NK-92 (cell line): ENCODE results near the gene LAMB3.

ENCODE experiments used
- DNase-seq: peaks from one replicate; lab custom pipeline; 2025; ENCODE audit not compliant: unreplicated experiment; lab: John Stamatoyannopoulos, UW

Gene LAMB3

GRCh38 chr1:209598227-209598626, 54.0 kb downstream of the LAMB3 start:
- no peak for DNase-seq

GRCh38 chr1:209597499-209597898, 54.7 kb downstream of the LAMB3 start:
- DNase-seq = no peak

GRCh38 chr1:209595599-209596285, 56.5 kb downstream of the LAMB3 start:
- DNase-seq = no peak

GRCh38 chr1:209595028-209595427, 57.2 kb downstream of the LAMB3 start:
- no peak for DNase-seq

GRCh38 chr1:209594440-209594839, 57.8 kb downstream of the LAMB3 start:
- no peak for DNase-seq

GRCh38 chr1:209593747-209594146, 58.5 kb downstream of the LAMB3 start:
- no peak for DNase-seq

- no peak for DNase-seq
Measured at GRCh38 chr1:209590405-209590804, 61.8 kb downstream of the LAMB3 start.

- no peak for DNase-seq
Measured at GRCh38 chr1:209589863-209590262, 62.4 kb downstream of the LAMB3 start.

- no peak for DNase-seq
Measured at GRCh38 chr1:209589440-209589839, 62.8 kb downstream of the LAMB3 start.

- DNase-seq = no peak
Measured at GRCh38 chr1:209587789-209588188, 64.4 kb downstream of the LAMB3 start.

GRCh38 chr1:209586221-209586740, 65.9 kb downstream of the LAMB3 start:
- no peak for DNase-seq

GRCh38 chr1:209585672-209586071, 66.6 kb downstream of the LAMB3 start:
- no peak for DNase-seq

- DNase-seq = no peak
Measured at GRCh38 chr1:209585197-209585596, 67.0 kb downstream of the LAMB3 start.

- no peak for DNase-seq
Measured at GRCh38 chr1:209584231-209584672, 68.0 kb downstream of the LAMB3 start.

- no peak for DNase-seq
Measured at GRCh38 chr1:209583408-209583807, 68.8 kb downstream of the LAMB3 start, which contains the start of gene CAMK1G. CAMK1G (plus strand) TSS chr1:209583714; CDS start chr1:209594984, 11,270 bp downstream.

GRCh38 chr1:209580577-209580976, 71.6 kb downstream of the LAMB3 start:
- DNase-seq = no peak

GRCh38 chr1:209577346-209577745, 74.9 kb downstream of the LAMB3 start:
- DNase-seq = no peak

- no peak for DNase-seq
Measured at GRCh38 chr1:209576392-209577197, 75.6 kb downstream of the LAMB3 start.

GRCh38 chr1:209570743-209571142, 81.5 kb downstream of the LAMB3 start:
- DNase-seq = no peak

- DNase-seq = no peak
Measured at GRCh38 chr1:209569455-209570207, 82.6 kb downstream of the LAMB3 start.

GRCh38 chr1:209567698-209568175, 84.5 kb downstream of the LAMB3 start:
- DNase-seq = no peak
